ENCODE results near the gene RGS9BP.
"Not testable (repeated sequence)": the region's sequence is repeated elsewhere in the genome, so short reads cannot be mapped to it uniquely, and the experiment has no call there.

RGS9BP gene

DNA sequence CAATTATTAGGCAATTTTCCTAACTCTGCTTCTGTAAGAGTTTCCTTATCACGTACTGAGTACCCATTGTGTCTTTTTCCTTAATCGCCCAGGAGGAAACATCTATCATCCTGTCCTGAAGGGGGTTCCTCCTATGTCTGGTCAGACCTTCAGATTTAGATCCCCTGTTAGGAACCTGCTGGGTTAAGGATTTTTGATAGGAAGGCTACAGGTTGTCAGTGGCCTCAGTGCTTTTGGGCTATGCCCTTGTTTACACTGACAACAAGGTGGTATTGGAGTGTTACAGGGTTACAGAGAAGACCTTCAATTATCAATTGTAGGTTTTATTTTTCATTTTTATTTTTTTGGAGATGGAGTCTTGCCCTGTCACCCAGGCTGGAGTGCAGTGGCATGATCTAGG lies 19.2 kb downstream of the RGS9BP start:
- not testable (repeated sequence) for FAIRE-seq; DNase-seq (ENCODE audit: low spot score)

DNA sequence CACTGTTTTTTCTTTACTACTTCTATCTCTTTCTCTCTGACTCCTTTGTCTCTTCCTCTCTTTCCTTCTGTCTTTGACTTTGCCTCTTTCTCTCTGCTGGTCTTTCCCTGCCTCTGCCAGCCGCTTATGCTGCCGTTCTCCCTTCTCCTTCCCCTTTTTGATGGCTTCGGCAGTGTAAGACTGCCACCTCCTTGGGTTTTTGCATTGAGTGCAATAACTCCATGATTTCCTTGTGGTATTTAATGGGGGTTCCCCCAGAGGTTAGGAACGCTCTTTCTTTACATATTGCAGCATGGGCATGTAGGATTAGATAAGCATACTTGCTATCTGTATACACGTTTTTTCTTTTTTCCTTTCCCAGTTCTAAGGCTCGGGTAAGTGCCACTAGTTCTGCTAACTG lies 19.9 kb downstream of the RGS9BP start:
- FAIRE-seq; DNase-seq (ENCODE audit: low spot score): not testable (repeated sequence)

DNA sequence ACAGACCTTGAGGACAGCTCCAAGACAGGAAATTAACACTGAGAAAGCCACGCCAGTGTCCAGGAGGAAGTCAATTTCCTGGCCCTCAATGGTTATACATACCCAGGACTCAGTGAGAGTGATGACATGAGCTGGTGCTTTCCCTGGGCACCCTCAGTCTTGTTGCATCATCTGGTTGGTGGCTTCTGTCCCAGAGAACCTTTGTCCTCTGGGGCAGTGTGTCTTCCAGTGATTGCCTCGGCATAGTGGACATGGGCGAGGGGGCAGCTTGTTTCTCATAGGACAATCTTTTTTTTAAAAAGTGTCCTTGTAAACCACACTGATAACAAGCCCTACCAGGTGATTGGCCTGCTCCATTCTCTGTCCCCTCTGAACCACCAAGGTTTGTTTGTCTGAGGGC lies 21.1 kb downstream of the RGS9BP start:
- DNase-seq (ENCODE audit: low spot score); FAIRE-seq: not testable (repeated sequence)

DNA sequence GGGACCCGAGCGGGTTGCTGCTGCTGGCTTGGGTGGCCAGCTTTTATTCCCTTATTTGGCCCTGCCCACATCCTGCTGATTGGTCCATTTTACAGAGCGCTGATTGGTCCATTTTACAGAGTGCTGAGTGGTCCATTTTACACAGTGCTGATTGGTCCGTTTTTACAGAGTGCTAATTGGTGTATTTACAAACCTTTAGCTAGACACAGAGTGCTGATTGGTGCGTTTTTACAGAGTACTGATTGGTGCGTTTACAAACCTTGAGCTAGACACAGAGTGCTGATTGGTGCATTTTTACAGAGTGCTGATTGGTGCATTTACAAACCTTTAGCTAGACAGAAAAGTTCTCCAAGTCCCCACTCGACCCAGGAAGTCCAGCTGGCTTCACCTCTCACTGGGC lies 24.5 kb downstream of the RGS9BP start:
- not testable (repeated sequence) for FAIRE-seq; DNase-seq (ENCODE audit: low spot score)

DNA sequence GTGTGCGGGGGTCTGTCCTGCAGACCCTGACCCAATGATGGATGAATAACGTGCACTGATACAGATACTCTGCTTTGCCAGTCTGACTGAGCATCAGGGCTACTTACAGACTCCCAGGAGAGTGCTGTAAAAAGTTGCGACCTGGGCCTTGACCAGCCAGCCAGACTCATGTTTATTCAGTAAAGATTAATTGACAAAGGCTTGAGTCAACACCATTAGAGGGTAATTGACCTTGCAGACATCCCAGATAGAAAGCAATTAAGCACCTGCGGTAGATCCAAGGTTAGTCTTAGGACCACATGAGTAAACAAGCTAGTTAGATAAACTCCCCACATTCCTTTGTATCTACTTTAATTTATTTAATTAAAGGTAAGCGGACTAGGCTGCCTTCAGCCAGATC lies 26.4 kb downstream of the RGS9BP start:
- DNase-seq (ENCODE audit: low spot score), result no peak
- no peak for FAIRE-seq

DNA sequence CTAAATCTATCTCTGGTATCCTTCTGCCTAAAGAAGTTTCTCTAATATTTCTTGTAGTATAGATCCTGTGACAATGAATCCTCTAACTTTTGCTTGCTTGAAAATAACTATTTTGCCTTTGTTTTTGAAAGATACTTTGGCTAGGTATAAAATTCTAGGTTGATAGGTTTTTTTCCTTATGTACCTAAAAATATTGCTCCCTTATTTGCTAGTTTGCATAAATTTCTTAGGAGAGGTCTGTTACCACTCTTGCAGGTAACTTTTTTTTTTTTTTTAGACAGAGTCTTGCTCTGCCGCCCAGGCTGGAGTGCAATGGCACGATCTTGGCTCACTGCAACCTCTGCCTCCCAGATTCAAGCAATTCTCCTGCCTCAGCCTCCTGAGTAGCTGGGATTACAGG lies 28.4 kb downstream of the RGS9BP start:
- DNase-seq (ENCODE audit: low spot score); FAIRE-seq: not testable (repeated sequence)

DNA sequence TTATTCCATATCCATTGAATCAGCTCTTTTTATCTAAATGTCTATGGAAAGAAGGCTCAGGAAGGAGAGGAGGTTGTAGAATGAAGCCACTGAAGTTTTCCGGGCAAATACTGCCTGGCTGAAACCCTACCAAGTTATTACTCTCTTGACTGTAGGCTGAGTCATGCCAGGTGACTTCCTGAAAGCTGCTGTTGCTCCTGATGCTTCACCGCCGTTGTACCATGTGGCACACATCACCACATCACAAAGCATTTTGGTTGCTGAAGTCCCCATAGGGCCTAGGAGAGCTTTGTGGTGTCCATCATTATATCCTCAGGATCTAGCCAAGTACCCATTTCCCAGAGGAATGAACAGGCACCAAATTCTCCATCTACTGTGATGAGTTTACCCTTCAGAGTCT lies 32.8 kb downstream of the RGS9BP start:
- DNase-seq (ENCODE audit: low spot score) (no peak), FAIRE-seq (no peak)

DNA sequence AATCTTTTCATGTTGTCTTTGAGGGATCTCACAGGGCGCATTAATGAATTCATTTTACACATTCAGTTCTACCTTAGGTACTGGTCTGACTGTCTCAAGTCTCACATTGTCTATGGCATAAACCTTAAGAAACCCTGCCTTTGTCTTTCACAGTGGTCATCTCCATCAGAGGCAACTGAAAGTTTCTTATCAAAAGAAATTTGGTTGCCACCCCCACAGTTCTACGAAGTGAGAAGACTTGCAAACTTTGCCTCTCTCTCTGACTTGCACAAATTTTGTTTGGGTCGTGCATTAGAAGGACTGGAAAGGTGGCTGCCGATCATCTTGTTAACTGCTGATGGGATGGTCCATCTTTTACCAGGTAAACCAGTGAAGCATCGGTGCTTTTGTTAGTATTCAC lies 33.4 kb downstream of the RGS9BP start:
- no peak for FAIRE-seq
- no peak for DNase-seq (ENCODE audit: low spot score)

DNA sequence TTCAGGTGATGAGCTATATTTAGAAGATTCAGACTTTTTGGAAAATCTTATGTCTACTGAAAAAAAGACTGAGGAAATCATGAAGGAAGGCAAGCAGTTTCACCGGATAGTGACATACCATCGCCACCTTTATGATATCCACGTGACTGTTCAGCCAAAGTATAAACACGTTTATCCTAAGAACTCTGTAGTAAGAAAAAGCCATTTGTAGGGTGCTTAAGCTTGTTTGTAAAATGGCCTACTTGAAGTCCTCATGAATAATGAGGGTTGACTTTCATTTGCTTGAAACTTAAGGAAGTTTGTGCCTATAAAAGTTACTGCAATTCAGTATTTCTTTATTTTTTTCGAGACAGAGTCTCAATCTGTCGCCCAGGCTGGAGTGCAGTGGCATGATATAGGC lies 36.1 kb downstream of the RGS9BP start:
- no peak for DNase-seq (ENCODE audit: low spot score)
- FAIRE-seq, result no peak

DNA sequence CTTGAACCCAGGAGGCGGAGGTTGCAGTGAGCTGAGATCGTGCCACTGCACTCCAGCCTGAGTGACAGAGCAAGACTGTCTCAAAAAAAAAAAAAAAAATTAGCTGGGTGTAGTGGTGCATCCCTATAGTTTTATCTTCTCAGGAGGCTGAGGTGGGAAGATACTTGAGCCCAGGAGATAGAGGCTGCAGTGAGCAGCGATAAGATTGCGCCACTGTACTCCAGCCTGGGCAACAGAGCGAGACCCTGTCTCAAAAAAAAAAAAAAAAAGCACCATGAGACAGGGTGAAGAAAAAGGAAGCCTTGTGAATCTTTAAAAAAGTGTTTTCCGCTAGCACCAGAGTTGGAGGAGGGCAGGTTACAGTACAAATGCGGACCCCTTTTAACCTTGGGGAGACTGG lies 40.6 kb downstream of the RGS9BP start:
- not testable (repeated sequence) for FAIRE-seq; DNase-seq (ENCODE audit: low spot score)

DNA sequence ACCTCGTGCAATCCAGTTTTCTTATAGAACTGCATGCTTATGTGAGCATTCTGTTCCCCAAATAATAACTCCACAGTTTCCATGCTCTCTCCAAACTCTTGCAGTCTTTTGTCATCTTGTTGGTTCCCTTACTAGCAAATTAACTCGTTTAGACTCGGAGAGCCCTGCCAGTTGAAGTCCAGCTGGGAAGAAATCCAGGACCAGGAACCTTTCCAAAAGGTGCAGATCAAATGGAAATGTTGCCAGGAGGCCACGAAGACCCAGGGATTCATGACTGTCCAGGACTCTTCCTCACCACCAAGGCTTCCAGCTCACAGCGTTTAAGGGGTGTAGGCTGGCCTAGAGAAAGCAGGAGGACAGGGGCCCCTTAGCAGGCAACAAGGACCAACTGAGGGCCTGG lies 41.8 kb downstream of the RGS9BP start:
- FAIRE-seq (no peak), DNase-seq (ENCODE audit: low spot score) (no peak)

DNA sequence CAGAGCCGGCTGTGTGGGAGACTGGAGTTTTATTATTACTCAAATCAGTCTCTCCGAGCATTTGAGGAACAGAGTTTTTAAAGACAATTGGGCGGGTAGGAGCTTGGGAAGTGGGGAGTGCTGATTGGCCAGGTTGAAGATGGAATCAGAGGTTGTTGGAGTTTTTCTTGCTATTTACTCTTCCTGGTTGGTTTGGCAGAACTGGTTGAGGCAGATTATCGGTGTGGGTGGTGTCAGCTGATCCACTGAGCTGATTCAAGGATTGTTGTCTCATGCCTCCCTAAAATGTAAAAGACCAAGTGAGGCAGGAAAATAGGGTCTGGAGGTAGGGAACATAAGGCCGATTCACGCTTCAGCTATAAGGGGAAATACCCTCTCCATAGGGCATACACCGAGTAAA lies 42.6 kb downstream of the RGS9BP start:
- no peak for FAIRE-seq
- no peak for DNase-seq (ENCODE audit: low spot score)

DNA sequence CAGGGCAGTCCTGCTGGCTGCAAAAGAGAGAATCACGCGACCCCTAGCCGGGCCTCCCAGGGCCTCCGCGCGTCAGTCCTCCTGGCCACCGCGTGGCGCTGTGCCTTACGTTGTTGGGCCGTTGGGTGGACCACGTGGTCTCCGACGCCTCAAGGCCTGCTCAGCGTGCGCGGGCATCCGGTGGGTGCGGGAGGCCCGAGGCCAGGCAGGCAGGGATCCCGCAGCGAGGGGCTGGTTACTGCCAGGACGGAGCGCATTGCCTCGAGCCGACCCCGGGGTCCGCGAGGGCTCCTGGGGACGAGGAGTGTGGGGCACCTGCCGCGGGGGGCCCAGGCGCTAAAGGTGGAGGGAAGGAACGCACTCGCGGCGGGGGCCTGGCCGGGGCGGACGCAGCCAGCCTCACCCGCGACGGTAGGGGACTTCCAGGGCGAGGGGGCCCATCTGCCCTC lies 44.0 kb downstream of the RGS9BP start, which contains the start of gene TDRD12:
TSS of gene TDRD12 (plus strand) at position 157 of the 449 bp plus-strand sequence. CDS start 306 bp downstream, outside the sequence.
- no peak for DNase-seq (ENCODE audit: low spot score)
- FAIRE-seq, result no peak

DNA sequence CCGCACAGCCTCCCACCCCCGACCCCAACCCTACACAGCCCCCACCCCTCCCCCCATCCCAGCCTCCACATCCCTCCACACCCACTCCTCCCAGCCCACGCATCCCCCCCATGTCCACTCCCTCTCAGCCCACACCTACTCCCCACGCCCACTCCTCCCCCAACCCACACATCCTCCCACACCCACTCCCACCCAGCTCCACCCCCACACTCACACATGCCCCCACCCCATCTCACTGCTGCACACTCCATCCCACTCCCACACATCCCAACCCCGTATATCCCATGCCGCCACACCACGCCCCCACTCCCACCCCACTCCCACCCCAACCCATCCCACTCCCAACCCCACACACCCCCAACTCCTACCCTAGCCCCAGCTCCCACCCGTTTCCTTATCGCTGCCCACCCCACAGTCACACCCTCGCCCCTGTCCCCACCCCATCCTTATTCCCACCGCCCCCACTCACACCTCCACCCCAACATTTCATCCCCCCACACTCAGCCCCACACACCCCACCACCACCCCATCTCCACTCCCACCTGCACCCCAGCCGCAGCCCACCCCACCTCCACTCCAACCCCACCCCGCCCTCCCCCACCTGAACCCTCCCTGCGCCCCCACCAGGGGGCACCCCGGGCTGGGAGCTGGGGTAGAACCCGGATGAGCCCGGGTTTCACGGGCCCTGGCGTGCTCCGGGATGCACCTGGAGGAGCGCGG lies 44.7 kb downstream of the RGS9BP start:
- DNase-seq (ENCODE audit: low spot score), result no peak
- FAIRE-seq, result no peak

DNA sequence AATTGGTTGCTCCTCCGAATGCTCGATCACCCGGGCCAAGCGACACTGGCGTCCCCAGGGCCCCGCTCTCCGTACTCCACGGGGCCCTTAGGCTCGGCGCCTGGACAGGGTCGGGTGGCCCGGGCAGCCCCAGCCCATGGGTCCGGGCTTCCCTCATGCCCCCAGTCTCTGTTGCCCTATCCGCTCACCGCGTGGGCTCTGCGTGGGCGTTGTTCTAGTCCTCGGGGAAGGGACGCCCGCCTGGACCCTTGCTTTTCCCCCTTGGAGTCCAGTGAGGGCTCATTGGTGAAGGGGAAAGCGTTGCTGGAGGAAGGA lies 45.2 kb downstream of the RGS9BP start:
- DNase-seq (ENCODE audit: low spot score) (no peak), FAIRE-seq (no peak)
